ENCODE measurements around the gene ROBO1.

DNA sequence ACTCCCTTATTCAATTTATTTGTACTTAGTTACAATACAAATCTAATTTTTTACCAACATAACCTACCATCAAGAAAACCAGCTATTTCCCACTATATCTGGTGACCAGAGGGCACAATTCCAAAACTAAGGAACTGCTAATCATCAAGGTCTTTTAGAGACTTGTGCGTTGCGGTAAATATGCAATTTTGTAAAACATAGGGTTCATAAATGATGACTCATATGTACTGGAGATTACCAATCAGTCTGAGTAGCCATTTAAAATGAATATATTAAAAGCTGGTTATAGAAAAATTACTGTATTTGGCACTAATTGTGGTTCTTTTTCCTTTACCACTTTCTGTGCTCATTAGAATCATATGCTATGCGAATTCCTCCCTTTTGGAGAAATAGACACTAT, 859.6 kb downstream of the ROBO1 start:
- TF ChIP-seq POLR2AphosphoS5 (IDR thresholded peaks at IDR 0.05; ENCODE audit: insufficient read depth, low read depth, low read length), result no peak
- TF ChIP-seq, protein P1, sequence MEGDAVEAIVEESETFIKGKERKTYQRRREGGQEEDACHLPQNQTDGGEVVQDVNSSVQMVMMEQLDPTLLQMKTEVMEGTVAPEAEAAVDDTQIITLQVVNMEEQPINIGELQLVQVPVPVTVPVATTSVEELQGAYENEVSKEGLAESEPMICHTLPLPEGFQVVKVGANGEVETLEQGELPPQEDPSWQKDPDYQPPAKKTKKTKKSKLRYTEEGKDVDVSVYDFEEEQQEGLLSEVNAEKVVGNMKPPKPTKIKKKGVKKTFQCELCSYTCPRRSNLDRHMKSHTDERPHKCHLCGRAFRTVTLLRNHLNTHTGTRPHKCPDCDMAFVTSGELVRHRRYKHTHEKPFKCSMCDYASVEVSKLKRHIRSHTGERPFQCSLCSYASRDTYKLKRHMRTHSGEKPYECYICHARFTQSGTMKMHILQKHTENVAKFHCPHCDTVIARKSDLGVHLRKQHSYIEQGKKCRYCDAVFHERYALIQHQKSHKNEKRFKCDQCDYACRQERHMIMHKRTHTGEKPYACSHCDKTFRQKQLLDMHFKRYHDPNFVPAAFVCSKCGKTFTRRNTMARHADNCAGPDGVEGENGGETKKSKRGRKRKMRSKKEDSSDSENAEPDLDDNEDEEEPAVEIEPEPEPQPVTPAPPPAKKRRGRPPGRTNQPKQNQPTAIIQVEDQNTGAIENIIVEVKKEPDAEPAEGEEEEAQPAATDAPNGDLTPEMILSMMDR (IDR thresholded peaks at IDR 0.05; ENCODE audit: extremely low read depth in 1 of 2, insufficient read depth in 1 of 2, low read depth in 1 of 2, low read length in 2 of 2), result no peak
- TF ChIP-seq POLR2A (IDR thresholded peaks at IDR 0.05; ENCODE audit: low read depth, low read length), result no peak
- TF ChIP-seq EZH2 (IDR thresholded peaks at IDR 0.05; ENCODE audit: borderline replicate concordance, low read depth, low read length, severe bottlenecking), result no peak
- TF ChIP-seq, protein P2, sequence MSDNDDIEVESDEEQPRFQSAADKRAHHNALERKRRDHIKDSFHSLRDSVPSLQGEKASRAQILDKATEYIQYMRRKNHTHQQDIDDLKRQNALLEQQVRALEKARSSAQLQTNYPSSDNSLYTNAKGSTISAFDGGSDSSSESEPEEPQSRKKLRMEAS (IDR thresholded peaks at IDR 0.05; ENCODE audit: insufficient read depth, insufficient read length), result no peak
- no peak for TF ChIP-seq GATA2 (IDR thresholded peaks at IDR 0.05; ENCODE audit: insufficient read depth, insufficient read length, low read depth, low read length)
- TF ChIP-seq MYC (IDR thresholded peaks at IDR 0.05; ENCODE audit: low read depth, low read length), result no peak

Measured in endothelial cell of umbilical vein (primary cell).